Endometrium (tissue), 2 donors: Measurements from ENCODE around the gene CA14.
"Not testable (repeated sequence)": the region's sequence is repeated elsewhere in the genome, so short reads cannot be mapped to it uniquely, and the experiment has no call there.

Experiments used
- FAIRE-seq: peaks from 2 replicates; lab custom pipeline; 2012; peaks lifted over from hg19 to GRCh38; lab: Jason Lieb, UNC
- donor health status: control.
- donor health status: control.

The CA14 gene

GRCh38 chr1:150235852-150236613, 21.5 kb upstream of the CA14 start, which contains the start of gene ANP32E:
ANP32E (minus strand) TSS chr1:150236112; CDS start chr1:150235786, 326 bp downstream.
- FAIRE-seq, result peak; percentile 98

- no peak for FAIRE-seq
These were observed 20.9 kb upstream of the CA14 start for GRCh38 chr1:150236614-150237100.

- not testable (repeated sequence) for FAIRE-seq
These were observed 20.4 kb upstream of the CA14 start for GRCh38 chr1:150237176-150237575.

GRCh38 chr1:150237746-150238145, 19.8 kb upstream of the CA14 start:
- no peak for FAIRE-seq

- FAIRE-seq, result no peak
These were observed 14.6 kb upstream of the CA14 start for GRCh38 chr1:150243003-150243402.

- no peak for FAIRE-seq
These were observed 7.6 kb upstream of the CA14 start for GRCh38 chr1:150249936-150250335.

- no peak for FAIRE-seq
These were observed 1.4 kb upstream of the CA14 start for GRCh38 chr1:150256198-150256553.

- FAIRE-seq, result no peak
These were observed 826 bp upstream of the CA14 start for GRCh38 chr1:150256554-150257341.

GRCh38 chr1:150259217-150259616, 1.6 kb downstream of the CA14 start:
- FAIRE-seq, result no peak

GRCh38 chr1:150259758-150260669, 2.4 kb downstream of the CA14 start:
- FAIRE-seq, result no peak

GRCh38 chr1:150261367-150261766, 3.8 kb downstream of the CA14 start:
- FAIRE-seq, result no peak

GRCh38 chr1:150262388-150263320, 5.1 kb downstream of the CA14 start:
- no peak for FAIRE-seq

GRCh38 chr1:150263549-150263948, 6.0 kb downstream of the CA14 start:
- FAIRE-seq, result no peak

GRCh38 chr1:150267896-150268295, 10.3 kb downstream of the CA14 start:
- FAIRE-seq, result no peak

GRCh38 chr1:150268340-150268704, 10.7 kb downstream of the CA14 start:
- FAIRE-seq, result no peak

GRCh38 chr1:150268705-150269403, 11.3 kb downstream of the CA14 start, which contains the start of gene APH1A:
APH1A (minus strand) TSS chr1:150269016; CDS start chr1:150268810, 206 bp downstream.
- peak; percentile 80 for FAIRE-seq

GRCh38 chr1:150269451-150269850, 11.9 kb downstream of the CA14 start:
- no peak for FAIRE-seq

- no peak for FAIRE-seq
These were observed 13.9 kb downstream of the CA14 start for GRCh38 chr1:150271291-150271959.

- FAIRE-seq, result no peak
These were observed 15.7 kb downstream of the CA14 start for GRCh38 chr1:150273311-150273710.
